LoVo (cell line): ENCODE results near the gene MCEMP1.
A peak's percentile ranks its signal among the peaks of the same experiment; 100 is the strongest.
"Not testable (repeated sequence)": the region's sequence is repeated elsewhere in the genome, so short reads cannot be mapped to it uniquely, and the experiment has no call there.

ENCODE experiments used
- DNase-seq: peaks from one replicate; pipeline ENCODE4 v3.0.0-alpha.2; 2016; ENCODE audit warnings: low spot score

Gene MCEMP1

DNA sequence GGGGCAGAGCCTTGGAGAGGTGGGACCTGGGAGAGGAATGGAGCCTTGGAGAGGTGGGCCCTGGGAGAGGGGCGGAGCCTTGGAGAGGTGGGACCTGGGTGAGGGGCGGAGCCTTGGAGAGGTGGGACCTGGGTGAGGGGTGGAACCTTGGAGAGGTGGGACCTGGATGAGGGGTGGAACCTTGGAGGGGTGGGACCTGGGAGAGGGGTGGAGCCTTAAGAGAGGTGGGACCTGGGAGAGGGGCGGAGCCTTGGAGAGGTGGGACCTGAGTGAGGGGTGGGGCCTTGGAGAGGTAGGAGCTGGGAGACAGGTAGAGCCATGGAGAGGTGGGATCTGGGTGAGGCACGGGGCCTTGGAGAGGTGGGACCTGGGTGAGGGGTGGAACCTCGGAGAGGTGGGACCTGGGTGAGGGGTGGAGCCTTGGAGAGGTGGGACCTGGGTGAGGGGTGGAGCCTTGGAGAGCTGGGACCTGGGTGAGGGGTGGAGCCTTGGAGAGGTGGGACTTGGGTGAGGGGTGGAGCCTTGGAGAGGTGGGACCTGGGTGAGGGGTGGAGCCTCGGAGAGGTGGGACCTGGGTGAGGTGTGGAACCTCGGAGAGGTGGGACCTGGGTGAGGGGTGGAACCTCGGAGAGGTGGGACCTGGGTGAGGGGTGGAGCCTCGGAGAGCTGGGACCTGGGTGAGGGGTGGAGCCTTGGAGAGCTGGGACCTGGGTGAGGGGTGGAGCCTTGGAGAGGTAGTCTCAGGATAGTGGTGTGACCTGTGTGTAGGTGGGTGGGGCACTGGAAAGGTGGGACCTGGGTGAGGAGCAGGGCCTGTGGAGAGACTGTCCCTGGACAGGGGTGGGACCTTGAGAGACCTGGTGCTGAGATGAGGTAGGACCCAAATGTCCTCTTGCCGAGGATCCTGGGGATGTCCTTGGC, 33.0 kb upstream of the MCEMP1 start:
- not testable (repeated sequence) for DNase-seq

DNA sequence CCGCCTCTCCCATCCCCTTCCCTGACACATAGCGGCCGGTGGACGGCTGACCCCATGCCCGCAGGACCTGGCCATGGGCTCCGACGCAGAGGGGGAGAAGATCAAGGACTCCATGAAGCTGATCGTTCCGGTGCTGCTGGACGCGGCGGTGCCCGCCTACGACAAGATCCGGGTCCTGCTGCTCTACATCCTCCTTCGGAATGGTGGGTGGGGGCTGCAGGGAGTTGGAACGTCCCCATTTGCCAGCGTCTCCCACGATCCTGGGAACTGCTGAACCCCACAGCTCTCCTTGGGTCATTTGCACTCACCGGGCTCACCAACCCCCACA, 32.4 kb upstream of the MCEMP1 start:
- DNase-seq: no peak

DNA sequence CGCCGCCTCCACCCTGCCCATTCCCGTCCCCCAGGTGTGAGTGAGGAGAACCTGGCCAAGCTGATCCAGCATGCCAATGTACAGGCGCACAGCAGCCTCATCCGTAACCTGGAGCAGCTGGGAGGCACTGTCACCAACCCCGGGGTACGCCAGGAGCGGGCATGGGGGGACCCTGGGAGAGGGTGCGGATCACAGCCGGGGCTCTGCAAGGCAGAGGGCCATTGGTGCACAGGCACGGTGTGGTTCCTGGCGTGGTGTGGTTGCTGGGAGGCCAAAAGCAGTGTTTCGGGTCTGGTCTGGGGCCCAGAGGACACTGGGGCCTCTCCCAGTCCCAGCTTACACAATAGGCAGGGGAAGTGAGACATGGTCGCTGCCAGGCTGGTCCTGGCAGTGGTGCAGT, 31.7 kb upstream of the MCEMP1 start:
- no peak for DNase-seq

DNA sequence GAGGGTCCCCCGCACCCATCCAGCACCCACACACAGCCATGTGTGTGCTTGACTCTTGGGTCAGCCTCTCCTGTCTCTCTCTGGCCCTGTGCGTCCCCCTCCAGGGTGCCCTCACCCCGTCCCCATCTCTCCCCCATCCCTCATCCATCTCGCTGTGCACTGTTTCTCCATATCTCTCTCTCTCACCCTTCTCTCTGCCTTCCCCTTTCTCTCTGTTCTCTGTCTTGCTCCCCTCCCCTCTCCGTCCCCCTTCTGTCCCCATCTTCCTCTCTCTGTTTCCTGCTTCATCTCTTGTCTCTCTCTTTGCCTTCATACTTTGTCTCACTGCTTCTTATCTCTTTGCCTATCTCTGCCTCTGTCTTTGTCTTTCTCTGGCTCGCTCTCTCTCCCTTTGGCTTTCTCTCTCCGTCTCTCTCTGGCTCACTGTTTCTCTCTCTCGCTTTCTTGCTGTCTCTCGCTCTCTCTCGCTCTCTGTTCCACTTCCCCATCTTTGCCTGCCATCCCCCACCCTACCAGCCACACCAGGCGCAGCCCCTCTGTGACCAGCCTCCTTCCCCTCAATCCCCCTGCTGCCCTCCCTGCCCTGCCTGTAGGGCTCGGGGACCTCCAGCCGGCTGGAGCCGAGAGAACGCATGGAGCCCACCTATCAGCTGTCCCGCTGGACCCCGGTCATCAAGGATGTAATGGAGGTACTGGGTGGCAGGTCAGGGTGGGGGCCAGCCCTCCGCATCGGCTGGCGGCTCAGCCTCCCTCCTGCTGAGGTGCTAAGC, 31.0 kb upstream of the MCEMP1 start:
- DNase-seq: no peak

- no peak for DNase-seq
These were observed 30.5 kb upstream of the MCEMP1 start for GRCh38 chr19:7646426-7646700.

- DNase-seq: no peak
These were observed 29.7 kb upstream of the MCEMP1 start for GRCh38 chr19:7647156-7647555.

- no peak for DNase-seq
These were observed 28.4 kb upstream of the MCEMP1 start for GRCh38 chr19:7648265-7649014.

- no peak for DNase-seq
These were observed 26.7 kb upstream of the MCEMP1 start for GRCh38 chr19:7650148-7650547.

GRCh38 chr19:7652061-7652641, 24.7 kb upstream of the MCEMP1 start:
- DNase-seq: peak; percentile 89

DNA sequence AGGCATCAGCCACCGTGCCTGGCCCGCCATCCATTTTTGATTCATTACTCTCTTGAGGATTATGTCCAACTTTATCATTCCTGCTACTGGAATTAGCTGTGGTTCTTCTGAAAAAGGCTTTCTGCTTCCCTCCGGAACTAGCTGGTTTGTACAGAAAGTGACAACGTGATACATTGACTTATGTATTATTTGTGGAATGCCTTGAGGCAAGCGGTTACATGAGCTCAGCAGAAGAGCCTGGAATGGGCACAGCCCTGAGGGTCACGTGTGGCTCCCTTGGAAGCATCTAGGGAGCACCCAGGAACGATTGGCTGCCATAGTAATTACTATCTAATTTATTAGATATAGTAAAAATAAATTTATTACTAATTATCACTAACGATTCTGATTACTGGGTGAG, 22.5 kb upstream of the MCEMP1 start:
- no peak for DNase-seq

DNA sequence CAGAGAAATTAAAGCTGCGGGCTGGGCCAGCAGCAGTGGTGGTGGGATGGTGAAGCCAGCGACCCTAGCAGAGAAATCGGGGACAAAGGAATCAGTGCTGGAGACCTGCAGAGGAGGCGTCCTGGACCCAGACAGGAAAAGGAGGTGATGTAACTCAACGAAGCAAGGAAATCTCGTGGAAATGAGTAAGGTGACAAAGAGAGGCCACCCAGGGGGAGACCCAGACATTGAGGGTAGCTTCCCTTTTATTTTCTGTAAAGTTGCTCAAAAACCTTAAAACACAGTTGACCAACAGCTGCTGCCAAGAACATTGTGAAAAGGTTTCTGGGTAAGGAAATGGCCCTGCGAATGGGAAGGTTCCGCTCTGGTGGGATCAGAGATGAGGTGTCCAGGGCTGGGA, 21.3 kb upstream of the MCEMP1 start:
- no peak for DNase-seq

GRCh38 chr19:7657131-7657751, 19.6 kb upstream of the MCEMP1 start:
- no peak for DNase-seq

GRCh38 chr19:7658219-7658686, 18.6 kb upstream of the MCEMP1 start:
- no peak for DNase-seq

DNA sequence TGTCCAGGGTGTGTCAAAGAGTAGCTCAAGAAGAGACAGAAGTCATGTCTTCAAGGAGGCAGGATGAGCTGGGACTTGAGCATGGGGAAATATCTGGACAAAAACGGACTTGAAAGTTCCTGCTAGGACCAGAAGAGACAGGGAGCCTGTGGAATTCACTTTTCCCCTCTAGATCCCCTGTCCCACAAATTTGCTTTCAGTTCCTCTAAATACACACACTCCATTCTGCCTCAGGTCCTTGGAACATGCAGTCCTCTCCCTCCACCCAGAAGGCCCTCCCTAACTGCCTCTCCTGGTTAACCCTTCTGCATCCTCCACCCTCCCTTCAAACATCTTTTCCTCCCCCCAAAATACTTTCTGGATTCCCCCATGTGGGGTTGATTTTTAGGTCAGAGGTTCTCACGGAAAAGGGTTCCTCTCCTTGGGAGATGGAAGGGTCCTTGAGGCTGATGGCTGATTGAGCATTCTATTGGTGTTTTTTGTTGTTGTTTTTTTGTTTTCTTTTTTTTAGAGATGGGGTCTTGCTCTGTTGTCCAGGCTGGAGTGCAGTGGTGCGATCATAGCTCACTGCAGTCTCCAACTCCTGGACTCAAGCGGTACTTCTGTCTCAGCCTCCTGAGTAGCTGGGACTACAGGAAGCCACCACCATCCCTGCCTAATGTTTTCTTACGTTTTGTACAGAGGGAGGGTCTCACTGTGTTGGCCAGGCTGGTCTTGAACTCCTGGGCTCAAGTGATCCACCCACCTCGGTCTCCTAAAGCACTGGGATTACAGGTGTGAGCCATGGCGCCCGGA, 14.9 kb upstream of the MCEMP1 start:
- DNase-seq: no peak

DNA sequence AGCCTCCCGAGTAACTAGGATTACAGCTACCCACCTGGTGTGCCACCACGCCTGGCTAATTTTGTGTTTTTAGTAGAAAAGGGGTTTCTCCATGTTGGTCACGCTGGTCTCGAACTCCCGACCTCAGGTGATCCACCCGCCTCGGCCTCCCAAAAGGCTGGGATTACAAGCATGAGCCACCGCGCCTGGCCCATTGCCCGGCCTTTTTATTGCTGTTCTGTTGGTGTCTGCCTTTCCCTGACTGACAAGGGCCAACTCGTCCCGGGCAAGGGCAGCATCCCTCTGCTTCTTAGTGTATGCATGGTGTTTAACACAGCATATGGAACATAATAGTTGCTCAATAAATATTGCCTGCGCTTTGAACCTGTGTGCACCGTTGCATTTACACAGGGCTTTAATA, 14.2 kb upstream of the MCEMP1 start:
- no peak for DNase-seq

DNA sequence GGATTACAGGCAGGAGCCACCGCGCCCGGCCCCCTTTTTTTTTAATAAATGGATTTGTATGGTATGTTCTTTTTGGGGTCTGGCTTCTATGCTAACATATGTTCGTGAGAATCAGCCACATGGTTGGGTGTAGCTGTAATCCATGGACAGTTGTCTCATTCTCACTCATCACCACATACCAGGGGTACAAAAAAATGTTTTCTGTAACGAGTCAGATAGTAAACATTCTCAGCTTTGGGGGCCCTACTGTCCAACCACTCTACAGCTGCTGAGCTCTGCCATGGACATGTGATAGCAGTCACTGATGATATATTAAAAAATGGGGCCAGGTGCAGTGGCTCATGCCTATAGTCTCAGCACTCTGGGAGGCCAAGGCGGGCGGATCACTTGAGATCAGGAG, 13.2 kb upstream of the MCEMP1 start:
- no peak for DNase-seq

DNA sequence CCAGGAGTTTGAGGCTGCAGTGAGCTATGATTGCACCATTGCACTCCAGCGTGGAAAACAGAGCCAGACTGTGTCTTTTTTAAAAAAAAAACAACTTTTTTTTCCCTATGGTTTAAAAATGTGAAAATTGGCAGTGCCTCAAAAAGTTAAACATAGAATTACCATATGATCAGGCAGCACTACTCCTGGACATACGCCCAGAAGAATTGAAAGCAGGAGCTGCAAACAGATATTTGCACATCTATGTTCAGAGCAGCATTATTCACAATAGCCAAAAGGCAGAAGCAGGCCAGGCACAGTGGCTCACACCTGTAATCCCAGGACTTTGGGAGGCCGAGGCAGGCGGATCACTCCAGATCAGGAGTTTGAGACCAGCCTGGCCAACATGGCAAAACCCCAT, 11.8 kb upstream of the MCEMP1 start:
- no peak for DNase-seq

DNA sequence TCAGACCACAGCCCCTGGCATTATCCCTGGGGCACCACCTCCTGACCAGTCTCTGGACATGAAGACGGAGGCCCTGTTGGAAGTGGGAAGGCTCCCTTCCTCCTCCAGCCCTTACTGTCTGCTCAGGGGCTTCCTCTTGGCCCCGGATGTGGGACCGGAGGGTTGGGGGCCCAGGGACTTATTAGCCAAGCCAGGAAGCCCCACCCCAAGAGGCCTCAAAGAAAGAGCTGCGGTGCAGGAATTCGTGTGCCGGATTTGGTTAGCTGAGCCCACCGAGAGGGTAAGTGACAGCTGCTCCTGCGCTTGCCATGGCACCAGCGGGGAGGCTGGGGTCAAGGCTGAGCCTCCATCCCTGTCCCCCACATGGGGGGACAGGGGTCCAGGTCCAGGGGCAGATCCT, 8.0 kb upstream of the MCEMP1 start, which contains the start of gene RETN:
Gene RETN, plus strand, starts transcription at position 208 of the 400 bp plus-strand sequence. CDS start 278 bp downstream, outside the sequence.
- DNase-seq: no peak

DNA sequence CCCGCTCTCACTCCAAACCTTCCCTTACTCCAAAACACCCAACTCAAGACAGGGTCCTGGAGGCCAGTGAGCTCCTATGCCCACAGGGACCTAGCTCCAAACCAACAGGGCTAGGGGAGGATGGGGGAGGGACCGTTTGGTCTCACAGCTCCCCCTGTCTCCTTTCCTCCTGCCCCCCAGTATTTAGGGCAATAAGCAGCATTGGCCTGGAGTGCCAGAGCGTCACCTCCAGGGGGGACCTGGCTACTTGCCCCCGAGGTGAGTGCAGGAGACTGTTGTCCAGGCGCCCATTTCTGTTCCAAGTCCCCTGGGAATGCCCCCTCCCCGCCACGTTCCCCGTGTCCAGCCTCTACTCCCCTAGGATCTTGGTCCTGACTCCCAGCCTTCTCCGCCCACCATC, 7.2 kb upstream of the MCEMP1 start:
- no peak for DNase-seq

- no peak for DNase-seq
These were observed 6.6 kb upstream of the MCEMP1 start for GRCh38 chr19:7670150-7670783.

DNA sequence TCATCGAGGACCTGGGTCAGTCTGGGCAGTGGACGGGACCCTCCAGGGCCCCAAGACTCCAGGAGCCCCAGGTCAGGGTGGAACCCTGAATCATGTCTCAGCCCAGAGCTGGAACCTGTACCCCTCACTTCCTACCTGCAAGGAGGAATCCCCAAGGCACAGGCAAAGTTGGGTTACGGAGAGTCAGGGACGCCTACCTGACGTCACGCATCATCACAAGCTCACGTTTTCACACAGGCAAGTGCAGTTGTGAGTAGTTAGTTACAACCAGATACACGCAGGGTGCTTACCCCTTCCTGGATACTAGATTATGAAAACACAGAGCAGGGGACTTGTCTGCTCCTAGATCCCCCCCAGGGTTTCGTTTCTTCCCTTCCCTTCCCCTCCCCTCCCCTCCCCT, 6.1 kb upstream of the MCEMP1 start:
- no peak for DNase-seq
